GM12875 (cell line): ENCODE results near the gene AXIN2.
"Not testable (repeated sequence)": the region's sequence is repeated elsewhere in the genome, so short reads cannot be mapped to it uniquely, and the experiment has no call there.

Experiments
- H3K4me3 ChIP-seq: one replicate; pipeline ENCODE4 v1.5.1; 2011; ENCODE audit warnings: low read depth, low read length, control low read depth
- TF ChIP-seq, protein P1 (sequence below): IDR thresholded peaks from 2 replicates; pipeline ENCODE4 v1.5.1; 2011; ENCODE audit warnings: low read depth, mild to moderate bottlenecking, control low read depth, inconsistent platforms, low read length, moderate library complexity, borderline replicate concordance; ENCODE audit not compliant: insufficient read depth

The AXIN2 gene

DNA sequence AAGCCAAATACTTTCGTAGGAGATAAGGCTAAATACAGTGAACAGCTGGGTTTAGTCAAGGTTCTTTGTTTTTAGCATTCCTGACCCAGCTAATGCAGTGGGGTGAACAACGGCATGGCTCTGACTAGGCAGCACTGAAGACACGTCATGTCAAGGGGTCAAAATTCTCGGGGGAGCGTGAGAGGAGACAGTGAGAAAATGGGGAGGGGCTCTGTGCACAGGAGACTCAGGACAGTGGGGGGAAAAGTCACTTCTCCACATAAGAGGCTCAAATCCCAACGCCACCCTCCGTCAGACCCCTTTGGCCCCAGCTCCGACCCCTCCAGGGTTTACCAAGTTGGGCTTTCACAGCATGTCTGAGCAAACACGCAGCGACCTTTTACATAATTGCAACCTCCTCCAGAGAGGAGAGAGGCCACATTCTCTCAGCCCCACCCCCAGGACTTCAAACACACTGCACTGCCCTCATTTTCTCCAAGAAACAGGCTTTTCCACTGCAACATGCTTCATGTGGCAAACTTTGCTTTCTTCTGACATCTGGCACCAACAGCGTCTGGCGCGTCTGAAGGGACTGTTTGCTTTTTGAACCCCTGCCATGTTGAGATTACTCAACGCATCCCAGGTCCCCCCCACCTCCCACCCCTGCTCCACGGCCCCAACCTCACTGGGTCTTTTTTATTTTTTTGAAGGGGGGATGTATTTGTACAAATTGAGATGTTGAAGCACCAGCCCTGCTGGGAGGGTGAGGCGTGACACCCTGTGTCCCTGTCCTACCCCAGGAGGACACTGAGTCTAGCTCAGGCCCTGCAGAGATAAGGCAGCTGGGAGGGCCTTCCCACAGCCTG lies 30.0 kb downstream of the AXIN2 start:
- TF ChIP-seq, protein P1, sequence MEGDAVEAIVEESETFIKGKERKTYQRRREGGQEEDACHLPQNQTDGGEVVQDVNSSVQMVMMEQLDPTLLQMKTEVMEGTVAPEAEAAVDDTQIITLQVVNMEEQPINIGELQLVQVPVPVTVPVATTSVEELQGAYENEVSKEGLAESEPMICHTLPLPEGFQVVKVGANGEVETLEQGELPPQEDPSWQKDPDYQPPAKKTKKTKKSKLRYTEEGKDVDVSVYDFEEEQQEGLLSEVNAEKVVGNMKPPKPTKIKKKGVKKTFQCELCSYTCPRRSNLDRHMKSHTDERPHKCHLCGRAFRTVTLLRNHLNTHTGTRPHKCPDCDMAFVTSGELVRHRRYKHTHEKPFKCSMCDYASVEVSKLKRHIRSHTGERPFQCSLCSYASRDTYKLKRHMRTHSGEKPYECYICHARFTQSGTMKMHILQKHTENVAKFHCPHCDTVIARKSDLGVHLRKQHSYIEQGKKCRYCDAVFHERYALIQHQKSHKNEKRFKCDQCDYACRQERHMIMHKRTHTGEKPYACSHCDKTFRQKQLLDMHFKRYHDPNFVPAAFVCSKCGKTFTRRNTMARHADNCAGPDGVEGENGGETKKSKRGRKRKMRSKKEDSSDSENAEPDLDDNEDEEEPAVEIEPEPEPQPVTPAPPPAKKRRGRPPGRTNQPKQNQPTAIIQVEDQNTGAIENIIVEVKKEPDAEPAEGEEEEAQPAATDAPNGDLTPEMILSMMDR: no peak
- H3K4me3 ChIP-seq: no peak overlapping the region

- TF ChIP-seq, protein P1: no peak
- H3K4me3 ChIP-seq: no peak overlapping the region
These were observed 30.8 kb downstream of the AXIN2 start for GRCh38 chr17:65530523-65531255.

GRCh38 chr17:65529761-65530522 lies 31.5 kb downstream of the AXIN2 start:
- TF ChIP-seq, protein P1: no peak
- no peak overlapping the region for H3K4me3 ChIP-seq

- TF ChIP-seq, protein P1: no peak
- H3K4me3 ChIP-seq: no peak overlapping the region
These were observed 32.3 kb downstream of the AXIN2 start for GRCh38 chr17:65529040-65529633.

DNA sequence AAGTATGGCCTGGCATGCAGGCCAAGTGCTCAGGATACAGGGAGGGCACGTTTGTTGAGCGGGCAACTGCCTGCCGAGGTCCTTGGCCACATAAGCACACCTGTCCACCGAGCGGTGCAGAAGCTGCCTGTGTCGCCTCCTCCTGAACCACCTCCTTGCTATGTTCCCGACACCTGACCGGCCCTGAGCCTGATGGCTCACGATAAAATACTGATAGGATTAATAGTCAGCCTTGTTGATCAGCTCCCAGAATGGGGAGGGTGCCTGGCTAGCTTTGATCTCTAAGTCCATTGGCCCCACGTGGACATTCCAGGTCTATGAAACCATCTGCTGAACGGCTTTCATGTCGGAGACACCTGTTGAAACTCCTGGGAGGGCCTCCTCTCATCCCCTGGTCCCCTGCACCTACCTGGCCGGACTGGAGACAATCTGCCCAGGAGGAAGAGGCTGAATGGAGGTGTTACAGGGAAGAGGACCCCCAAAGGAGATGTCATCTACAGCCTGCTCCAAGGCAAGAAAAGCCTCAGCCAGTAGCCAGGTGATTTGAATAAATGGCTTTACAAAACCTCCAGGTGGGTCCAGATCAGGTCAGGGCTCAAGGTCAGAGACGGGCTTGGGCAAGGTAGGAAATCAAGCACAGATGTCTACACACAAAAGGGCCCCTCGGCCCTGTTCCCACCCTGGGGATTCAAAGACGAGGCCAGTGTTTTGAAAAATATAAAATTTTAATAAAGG lies 33.4 kb downstream of the AXIN2 start:
- TF ChIP-seq, protein P1: no peak
- no peak overlapping the region for H3K4me3 ChIP-seq

GRCh38 chr17:65527381-65527780 lies 34.1 kb downstream of the AXIN2 start:
- TF ChIP-seq, protein P1: no peak
- H3K4me3 ChIP-seq: no peak overlapping the region

- H3K4me3 ChIP-seq: not testable (repeated sequence)
These were observed 34.6 kb downstream of the AXIN2 start for GRCh38 chr17:65526854-65527253.
